Stimulated activated CD8-positive, alpha-beta memory T cell treated with anti-CD3 and anti-CD28 coated beads, Interleukin-12 subunit alpha, Interleukin-12 subunit beta, amount 100 ng/mL, for 24 hours (primary cell): ENCODE measurements around the gene UQCRQ.

ENCODE experiments used
- DNase-seq: peaks from one replicate; pipeline ENCODE4 v3.0.0-alpha.2; 2020; ENCODE audit errors: extremely low read depth

Gene UQCRQ

GRCh38 chr5:132915681-132916080 lies 49.2 kb downstream of the UQCRQ start:
- no peak for DNase-seq

- DNase-seq = no peak
Measured at GRCh38 chr5:132916086-132916485, 49.6 kb downstream of the UQCRQ start.
